RWPE1 (cell line): ENCODE results near the gene TMEM108.

Experiments
- CTCF ChIA-PET: fragments of 350-600 bp; sonication (Branson Sonifier 250); formaldehyde crosslinking; extraction: SDS; loops from one replicate; lab custom pipeline; 2021; lab: Yijun Ruan, JAX
- POLR2A ChIA-PET: fragments of 400-600 bp; formaldehyde crosslinking; extraction: SDS; loops from one replicate; lab custom pipeline; 2020; ENCODE audit warnings: antibody characterized with exemption; ENCODE audit not compliant: low non-redundant PET; lab: Yijun Ruan, JAX
- DNase-seq: peaks from one replicate; pipeline ENCODE4 v3.0.0; 2012; ENCODE audit warnings: low spot score
- H3K27ac ChIP-seq: fragments of 450-650 bp; 2 replicates; pipeline ENCODE4 v1.5.1; 2017
- CTCF ChIP-seq: fragments of 450-650 bp; conservative IDR thresholded peaks from 2 replicates; pipeline ENCODE4 v1.5.1; 2017; ENCODE audit warnings: low read depth, mild to moderate bottlenecking

Gene TMEM108

GRCh38 chr3:133227813-133228212 lies 189.6 kb downstream of the TMEM108 start:
- no peak for TF ChIP-seq CTCF
- no peak for DNase-seq
- ChIA-PET CTCF (no interaction called here), POLR2A (no interaction called here)
- H3K27ac ChIP-seq, result no peak overlapping the region

GRCh38 chr3:133230195-133230594 lies 192.0 kb downstream of the TMEM108 start:
- no peak for TF ChIP-seq CTCF
- H3K27ac ChIP-seq, result no peak overlapping the region
- CTCF ChIA-PET, result interaction anchor here (0.6 kb wide), 1 partner anchor 154 kb away, joined by 3 read pairs; no protein-coding TSS in a partner anchor
- no peak for DNase-seq
- POLR2A ChIA-PET, result no interaction called here

- no peak overlapping the region for H3K27ac ChIP-seq
- TF ChIP-seq CTCF, result no peak
- no peak for DNase-seq
- CTCF ChIA-PET, result no interaction called here
- POLR2A ChIA-PET, result no interaction called here
Measured at GRCh38 chr3:133236901-133237300, 198.7 kb downstream of the TMEM108 start.

GRCh38 chr3:133237380-133237779 lies 199.2 kb downstream of the TMEM108 start:
- DNase-seq, result no peak
- TF ChIP-seq CTCF, result no peak
- ChIA-PET POLR2A (no interaction called here), CTCF (no interaction called here)
- no peak overlapping the region for H3K27ac ChIP-seq

- DNase-seq, result no peak
- CTCF ChIA-PET, result interaction anchor here (0.6 kb wide), 1 partner anchor 74 kb away, joined by 3 read pairs; no protein-coding TSS in a partner anchor
- TF ChIP-seq CTCF, result no peak
- H3K27ac ChIP-seq, result no peak overlapping the region
- POLR2A ChIA-PET, result no interaction called here
Measured at GRCh38 chr3:133238015-133238414, 199.8 kb downstream of the TMEM108 start.

GRCh38 chr3:133246119-133246518 lies 207.9 kb downstream of the TMEM108 start:
- CTCF ChIA-PET, result no interaction called here
- DNase-seq, result no peak
- H3K27ac ChIP-seq, result no peak overlapping the region
- POLR2A ChIA-PET, result no interaction called here
- no peak for TF ChIP-seq CTCF
